ENCODE results near the gene MSLN.

MSLN gene

GRCh38 chr16:723695-724094 lies 36.8 kb upstream of the MSLN start:
- ATAC-seq (no peak), DNase-seq (no peak)

GRCh38 chr16:724188-725040 lies 36.1 kb upstream of the MSLN start:
- ATAC-seq (no peak), DNase-seq (no peak)

GRCh38 chr16:725041-725376 lies 35.5 kb upstream of the MSLN start:
- ATAC-seq, result no peak
- no peak for DNase-seq

- ATAC-seq (no peak), DNase-seq (no peak)
These were observed 34.9 kb upstream of the MSLN start for GRCh38 chr16:725463-726187.

GRCh38 chr16:726188-726437 lies 34.4 kb upstream of the MSLN start:
- ATAC-seq, result no peak
- DNase-seq, result no peak

- peak; percentile 10 for ATAC-seq
These were observed 33.9 kb upstream of the MSLN start, which contains the start of the genes CCDC78 and HAGHL for GRCh38 chr16:726438-727290. CCDC78 (minus strand) TSS chr16:726443; CDS start chr16:726367, 76 bp downstream. HAGHL (plus strand) TSS chr16:727106; CDS start chr16:727510, 404 bp downstream.

GRCh38 chr16:727291-727977 lies 33.1 kb upstream of the MSLN start:
- DNase-seq (peak; percentile 44), ATAC-seq (no peak)

More at GRCh38 chr16:726438-727290, 33.9 kb upstream of the MSLN start, which contains the start of the genes CCDC78 and HAGHL:
- peak; percentile 79 for DNase-seq

- peak; percentile 44 for ATAC-seq
These were observed 32.2 kb upstream of the MSLN start for GRCh38 chr16:728131-728889.

GRCh38 chr16:728890-729744 lies 31.4 kb upstream of the MSLN start:
- no peak for DNase-seq
- no peak for ATAC-seq

More at GRCh38 chr16:728131-728889, 32.2 kb upstream of the MSLN start:
- peak; percentile 78 for DNase-seq

- no peak for ATAC-seq
- no peak for DNase-seq
These were observed 30.5 kb upstream of the MSLN start for GRCh38 chr16:729768-730665.

GRCh38 chr16:730666-731509 lies 29.6 kb upstream of the MSLN start:
- ATAC-seq, result no peak
- no peak for DNase-seq

- ATAC-seq, result no peak
- DNase-seq, result no peak
These were observed 28.2 kb upstream of the MSLN start for GRCh38 chr16:732332-732731.

- no peak for DNase-seq
These were observed 27.6 kb upstream of the MSLN start for GRCh38 chr16:732936-733335.

GRCh38 chr16:733382-734207 lies 26.9 kb upstream of the MSLN start:
- ATAC-seq (no peak), DNase-seq (peak; percentile 69)

More at GRCh38 chr16:732936-733335, 27.6 kb upstream of the MSLN start:
- no peak for ATAC-seq

GRCh38 chr16:734208-734980 lies 26.1 kb upstream of the MSLN start:
- ATAC-seq, result no peak

More at GRCh38 chr16:734208-734980, 26.1 kb upstream of the MSLN start:
- DNase-seq, result no peak
